Measurements from ENCODE around the gene STK32C. TPM values are rescaled to one million over a fixed set of nuclear protein-coding genes. Genes with fewer than 3 reads are reported as not detected.

Gene STK32C
- total RNA-seq, 4 donors from 2014 or later: 3.3 to 5.7 (median 3.5) TPM

DNA sequence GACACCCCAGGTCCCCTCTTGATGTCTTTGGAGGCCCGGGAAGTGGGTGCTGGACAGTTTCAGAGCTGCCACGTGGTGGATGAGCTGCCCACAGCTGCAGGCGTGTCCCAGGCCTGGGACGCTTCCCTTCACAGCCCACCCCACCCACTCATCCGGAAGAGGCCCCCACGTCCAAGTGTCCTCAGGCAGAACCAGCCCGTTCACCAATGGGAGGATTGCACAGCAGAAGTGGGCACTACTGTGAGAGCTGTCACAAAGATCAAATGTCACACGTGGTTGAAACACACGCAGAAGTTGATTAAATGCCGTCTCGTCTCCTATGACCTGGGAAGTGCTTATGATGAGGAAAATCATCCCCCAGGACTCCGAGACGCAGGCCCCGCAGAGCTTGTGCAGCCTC, 52.9 kb downstream of the STK32C start:
- Histone ChIP-seq H3K4me3 (replicated peaks in 1 of 3) (no peak overlapping the region), H3K36me3 (no peaks in the 10 kb centered on the region), H3K27me3 (no peaks in the 10 kb centered on the region), H3K27ac (no peak overlapping the region), H3K4me1 (no peaks in the 10 kb centered on the region), H3K9me3 (no peaks in the 10 kb centered on the region)
- intact Hi-C loops (cut with DNase I): no loop called here
- TF ChIP-seq, protein P1, sequence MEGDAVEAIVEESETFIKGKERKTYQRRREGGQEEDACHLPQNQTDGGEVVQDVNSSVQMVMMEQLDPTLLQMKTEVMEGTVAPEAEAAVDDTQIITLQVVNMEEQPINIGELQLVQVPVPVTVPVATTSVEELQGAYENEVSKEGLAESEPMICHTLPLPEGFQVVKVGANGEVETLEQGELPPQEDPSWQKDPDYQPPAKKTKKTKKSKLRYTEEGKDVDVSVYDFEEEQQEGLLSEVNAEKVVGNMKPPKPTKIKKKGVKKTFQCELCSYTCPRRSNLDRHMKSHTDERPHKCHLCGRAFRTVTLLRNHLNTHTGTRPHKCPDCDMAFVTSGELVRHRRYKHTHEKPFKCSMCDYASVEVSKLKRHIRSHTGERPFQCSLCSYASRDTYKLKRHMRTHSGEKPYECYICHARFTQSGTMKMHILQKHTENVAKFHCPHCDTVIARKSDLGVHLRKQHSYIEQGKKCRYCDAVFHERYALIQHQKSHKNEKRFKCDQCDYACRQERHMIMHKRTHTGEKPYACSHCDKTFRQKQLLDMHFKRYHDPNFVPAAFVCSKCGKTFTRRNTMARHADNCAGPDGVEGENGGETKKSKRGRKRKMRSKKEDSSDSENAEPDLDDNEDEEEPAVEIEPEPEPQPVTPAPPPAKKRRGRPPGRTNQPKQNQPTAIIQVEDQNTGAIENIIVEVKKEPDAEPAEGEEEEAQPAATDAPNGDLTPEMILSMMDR (IDR thresholded peaks at IDR 0.05): no peak
- TF ChIP-seq POLR2A (IDR thresholded peaks at IDR 0.05): no peak
- 59 to 63% methylated on average over 5 to 14 of the region's 14 CpGs for WGBS, 2 donors
- DNase-seq: no peak

DNA sequence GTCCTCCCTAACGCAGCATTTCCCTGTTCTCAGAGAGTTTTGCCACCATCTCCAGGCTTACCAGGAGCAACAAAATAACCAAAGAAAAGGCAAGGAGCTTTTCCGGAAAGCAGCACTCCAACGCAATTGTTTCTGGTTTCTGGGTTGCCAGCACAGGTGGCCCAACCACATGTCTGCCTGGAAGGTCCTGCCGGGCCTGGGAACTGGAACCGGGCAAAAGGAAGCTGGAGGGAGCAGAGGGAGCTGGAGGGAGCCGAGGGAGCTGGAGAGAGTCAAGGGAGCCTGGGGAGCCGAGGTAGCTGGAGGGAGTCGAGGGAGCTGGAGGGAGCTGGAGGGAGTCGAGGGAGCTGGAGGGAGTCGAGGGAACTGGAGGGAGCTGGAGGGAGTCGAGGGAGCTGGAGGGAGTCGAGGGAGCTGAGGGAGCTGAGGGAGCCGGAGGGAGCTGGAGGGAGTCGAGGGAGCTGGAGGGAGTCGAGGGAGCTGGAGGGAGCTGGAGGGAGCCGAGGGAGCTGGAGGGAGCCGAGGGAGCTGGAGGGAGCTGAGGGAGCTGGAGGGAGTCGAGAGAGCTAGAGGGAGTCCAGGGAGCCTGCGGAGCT, 54.6 kb downstream of the STK32C start:
- Histone ChIP-seq H3K27me3 (no peaks in the 10 kb centered on the region), H3K4me1 (no peaks in the 10 kb centered on the region), H3K9me3 (no peaks in the 10 kb centered on the region), H3K36me3 (no peaks in the 10 kb centered on the region), H3K4me3 (replicated peaks in 1 of 3) (no peak overlapping the region), H3K27ac (no peak overlapping the region)
- no peak for TF ChIP-seq POLR2A (IDR thresholded peaks at IDR 0.05)
- TF ChIP-seq, protein P1 (IDR thresholded peaks at IDR 0.05): no peak
- no peak for DNase-seq
- WGBS, 2 donors: 46 to 47% methylated on average over 19 of the region's 19 CpGs
- intact Hi-C loops (cut with DNase I): no loop called here

DNA sequence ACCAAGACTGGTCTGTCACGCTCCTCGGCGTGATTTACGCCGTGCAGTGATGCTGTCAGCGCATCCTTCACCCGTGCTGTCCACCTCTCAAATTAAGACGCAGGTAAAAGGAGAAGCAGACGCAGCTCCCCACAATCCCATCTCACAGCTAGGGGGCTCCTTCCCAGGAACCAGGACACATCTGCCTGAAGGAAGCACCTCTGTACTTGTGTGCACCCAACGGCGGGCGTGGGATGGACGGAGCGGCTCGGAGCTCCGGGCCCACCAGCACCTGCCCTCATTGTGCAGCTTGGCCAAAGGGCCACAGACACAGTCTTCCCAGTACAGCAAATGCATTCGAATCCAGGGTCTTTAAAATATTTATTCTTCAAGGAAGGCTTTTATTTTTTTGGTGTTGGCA, 55.3 kb downstream of the STK32C start:
- 91 to 95% methylated on average over 16 to 17 of the region's 17 CpGs for WGBS, 2 donors
- intact Hi-C loops (cut with DNase I): no loop called here
- no peak overlapping the region for H3K4me3 ChIP-seq (replicated peaks in 1 of 3)
- no peaks in the 10 kb centered on the region for H3K36me3 ChIP-seq
- no peak for TF ChIP-seq POLR2A (IDR thresholded peaks at IDR 0.05)
- TF ChIP-seq, protein P1 (IDR thresholded peaks at IDR 0.05): no peak
- DNase-seq: no peak
- no peaks in the 10 kb centered on the region for H3K4me1 ChIP-seq
- no peaks in the 10 kb centered on the region for H3K27me3 ChIP-seq
- H3K27ac ChIP-seq: no peak overlapping the region
- no peaks in the 10 kb centered on the region for H3K9me3 ChIP-seq

- intact Hi-C loops (cut with DNase I): no loop called here
- Histone ChIP-seq H3K4me3 (replicated peaks in 1 of 3) (no peak overlapping the region), H3K9me3 (no peaks in the 10 kb centered on the region), H3K36me3 (no peaks in the 10 kb centered on the region), H3K27ac (no peak overlapping the region), H3K27me3 (no peaks in the 10 kb centered on the region), H3K4me1 (no peaks in the 10 kb centered on the region)
- no peak for TF ChIP-seq POLR2A (IDR thresholded peaks at IDR 0.05)
- TF ChIP-seq, protein P1 (IDR thresholded peaks at IDR 0.05): no peak
- WGBS, 2 donors: 78 to 96% methylated on average over 4 to 5 of the region's 6 CpGs
- no peak for DNase-seq
Measured at GRCh38 chr10:132251928-132252327, 55.8 kb downstream of the STK32C start.

DNA sequence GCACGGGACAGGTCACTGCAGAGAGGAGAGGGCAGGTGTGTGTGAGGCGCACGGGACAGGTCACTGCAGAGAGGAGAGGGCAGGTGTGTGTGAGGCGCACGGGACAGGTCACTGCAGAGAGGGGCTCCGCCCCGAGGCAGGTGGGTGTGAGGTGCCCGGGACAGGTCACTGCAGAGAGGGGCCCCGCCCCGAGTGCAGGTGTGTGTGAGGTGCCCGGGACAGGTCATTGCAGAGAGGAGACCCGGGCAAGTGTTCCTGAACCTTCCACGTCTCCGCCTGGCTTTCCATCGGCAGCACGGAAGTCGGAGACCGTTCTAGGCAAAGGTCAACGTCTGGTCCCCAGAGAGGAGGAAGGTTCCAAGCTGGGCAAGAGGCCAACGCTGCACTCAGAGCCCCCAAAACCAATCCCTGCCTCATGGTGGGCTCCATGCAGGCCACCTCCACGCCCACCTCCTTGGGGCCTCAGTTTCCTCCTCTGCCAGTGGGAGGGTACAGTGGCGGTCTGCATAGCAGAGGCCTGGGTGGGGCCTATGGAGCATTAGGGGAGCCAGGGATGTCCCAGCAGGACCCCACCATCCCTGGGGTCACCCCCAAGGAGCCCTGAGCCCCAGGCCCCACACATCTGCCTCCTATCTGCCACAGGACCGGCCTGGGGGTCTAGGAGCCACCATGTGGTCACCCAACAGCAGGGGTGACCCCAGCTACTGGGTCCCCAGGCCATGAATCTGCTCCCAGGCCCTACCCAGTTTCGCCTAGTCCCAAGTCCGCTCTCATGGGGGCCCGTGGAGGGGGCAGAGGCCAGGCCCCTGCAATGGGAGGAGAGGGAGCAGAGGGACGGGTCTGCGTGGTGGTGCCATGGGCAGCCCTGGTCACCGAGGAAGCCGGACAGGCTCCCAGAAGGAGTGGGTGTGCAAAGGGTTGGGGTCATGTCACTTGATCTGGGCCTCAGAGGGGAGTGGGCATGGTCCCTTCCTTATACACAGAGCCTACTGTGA, 57.0 kb downstream of the STK32C start:
- Histone ChIP-seq H3K9me3 (no peaks in the 10 kb centered on the region), H3K27me3 (no peaks in the 10 kb centered on the region), H3K4me1 (no peaks in the 10 kb centered on the region), H3K36me3 (no peaks in the 10 kb centered on the region), H3K27ac (no peak overlapping the region), H3K4me3 (replicated peaks in 1 of 3) (no peak overlapping the region)
- TF ChIP-seq, protein P1 (IDR thresholded peaks at IDR 0.05): no peak
- TF ChIP-seq POLR2A (IDR thresholded peaks at IDR 0.05): no peak
- DNase-seq: no peak
- 88 to 94% methylated on average over 11 to 20 of the region's 30 CpGs for WGBS, 2 donors
- intact Hi-C loops (cut with DNase I): no loop called here
